Ureter (tissue), 1 donor: Measurements from ENCODE around the gene EIF2AK3. TPM values are rescaled to one million over a fixed set of nuclear protein-coding genes. Genes with fewer than 3 reads are reported as not detected.
"Not testable (repeated sequence)": the region's sequence is repeated elsewhere in the genome, so short reads cannot be mapped to it uniquely, and the experiment has no call there.

Source experiments
- DNase-seq: peaks from one replicate; pipeline ENCODE4 v3.0.0-alpha.2; 2020; ENCODE audit warnings: low spot score
- total RNA-seq: library from RNA; stranded (reverse); gene quantifications from one replicate; pipeline ENCODE4 v1.2.4, GENCODE V29; 2023
- donor health status: DM: yes; HTN: yes; CAD: no.

EIF2AK3 gene
- total RNA-seq, 1 donor from 2014 or later, result 30.2 TPM

GRCh38 chr2:88636026-88636425 lies 8.8 kb upstream of the EIF2AK3 start:
- no peak for DNase-seq

- no peak for DNase-seq
Measured at GRCh38 chr2:88632569-88632968, 5.3 kb upstream of the EIF2AK3 start.

- DNase-seq, result no peak
Measured at GRCh38 chr2:88628571-88628939, 1.3 kb upstream of the EIF2AK3 start.

- peak; percentile 93 for DNase-seq
Measured at GRCh38 chr2:88627856-88628570, 749 bp upstream of the EIF2AK3 start.

- DNase-seq, result peak; percentile 51
Measured at GRCh38 chr2:88626171-88627054, 851 bp downstream of the EIF2AK3 start.

- no peak for DNase-seq
Measured at GRCh38 chr2:88624477-88624876, 2.8 kb downstream of the EIF2AK3 start.

- DNase-seq, result not testable (repeated sequence)
Measured at GRCh38 chr2:88623831-88624465, 3.3 kb downstream of the EIF2AK3 start.

GRCh38 chr2:88622307-88622706 lies 5.0 kb downstream of the EIF2AK3 start:
- no peak for DNase-seq

- no peak for DNase-seq
Measured at GRCh38 chr2:88621432-88621831, 5.8 kb downstream of the EIF2AK3 start.

- DNase-seq, result no peak
Measured at GRCh38 chr2:88620015-88620414, 7.2 kb downstream of the EIF2AK3 start.

GRCh38 chr2:88615822-88616221 lies 11.4 kb downstream of the EIF2AK3 start:
- DNase-seq, result no peak

GRCh38 chr2:88614497-88615157 lies 12.6 kb downstream of the EIF2AK3 start:
- DNase-seq, result no peak

- DNase-seq, result no peak
Measured at GRCh38 chr2:88613921-88614320, 13.3 kb downstream of the EIF2AK3 start.

- DNase-seq, result no peak
Measured at GRCh38 chr2:88608184-88608583, 19.1 kb downstream of the EIF2AK3 start.

- DNase-seq, result no peak
Measured at GRCh38 chr2:88607416-88607815, 19.8 kb downstream of the EIF2AK3 start.

- no peak for DNase-seq
Measured at GRCh38 chr2:88606371-88607030, 20.8 kb downstream of the EIF2AK3 start.

GRCh38 chr2:88603146-88603545 lies 24.1 kb downstream of the EIF2AK3 start:
- DNase-seq, result no peak

- DNase-seq, result no peak
Measured at GRCh38 chr2:88602022-88602421, 25.2 kb downstream of the EIF2AK3 start.

- no peak for DNase-seq
Measured at GRCh38 chr2:88601286-88601685, 26.0 kb downstream of the EIF2AK3 start.

GRCh38 chr2:88600038-88600465 lies 27.2 kb downstream of the EIF2AK3 start:
- peak; percentile 45 for DNase-seq

- no peak for DNase-seq
Measured at GRCh38 chr2:88599527-88599926, 27.7 kb downstream of the EIF2AK3 start.
